Endothelial cell of umbilical vein (primary cell): ENCODE data around the gene GARIN5B. TPM values are rescaled to one million over a fixed set of nuclear protein-coding genes. Genes with fewer than 3 reads are reported as not detected.

ENCODE experiments used
- BruUV-seq: library from RNA; stranded (reverse); fragments of 400-500 nt; replicated peaks from 2 replicates; lab custom pipeline; 2021; lab: Mats Ljungman, UMichigan
- CTCF ChIA-PET: fragments of 300-600, 350-600 bp; sonication (Branson Sonifier 250); formaldehyde crosslinking; loops from one replicate; lab custom pipeline; 2021; ENCODE audit warnings: antibody characterized with exemption, inconsistent platforms; lab: Charles Lee
- POLR2A ChIA-PET: fragments of 300-600, 350-600 bp; sonication (Branson Sonifier 250); formaldehyde crosslinking; loops from one replicate; lab custom pipeline; 2021; ENCODE audit warnings: antibody characterized with exemption, inconsistent platforms; lab: Charles Lee
- DNase-seq: peaks from one replicate; pipeline ENCODE4 v3.0.0-alpha.2; 2011; ENCODE audit warnings: low read depth, low spot score
- FAIRE-seq: peaks from 2 replicates; lab custom pipeline; 2011; peaks lifted over from hg19 to GRCh38; lab: Jason Lieb, UNC
- H2AFZ ChIP-seq: 2 replicates; pipeline ENCODE4 v1.6.0; 2012; ENCODE audit warnings: low read depth, low read length, control low read depth, inconsistent platforms
- H3K27ac ChIP-seq: 2 replicates; pipeline ENCODE4 v1.5.1; 2011; ENCODE audit warnings: low read depth, mild to moderate bottlenecking, control low read depth, low read length, moderate library complexity; ENCODE audit not compliant: insufficient read depth
- H3K27me3 ChIP-seq, 2 experiments: 2 replicates each; pipeline versions ENCODE4 v1.6.0 to v1.6.1; 2011; ENCODE audit warnings: low read length in 2 of 2, mixed read lengths in 1 of 2; ENCODE audit not compliant: control insufficient read depth in 2 of 2, insufficient read depth in 2 of 2
- H3K36me3 ChIP-seq, 2 experiments: 2 replicates in 1 of 2; 3 replicates in 1 of 2; pipeline ENCODE4 v1.5.1; 2011; ENCODE audit warnings: low read length in 2 of 2, mild to moderate bottlenecking in 1 of 2, moderate library complexity in 1 of 2; ENCODE audit not compliant: control insufficient read depth in 2 of 2, insufficient read depth in 2 of 2; ENCODE audit errors: extremely low read depth in 1 of 2
- H3K4me1 ChIP-seq: 3 replicates; pipeline ENCODE4 v1.5.1; 2011; ENCODE audit warnings: mild to moderate bottlenecking, low read length; ENCODE audit not compliant: control insufficient read depth, insufficient read depth; ENCODE audit errors: extremely low read depth
- H3K4me2 ChIP-seq: 2 replicates; pipeline ENCODE4 v1.6.1; 2011; ENCODE audit warnings: low read length, control low read depth, mixed read lengths; ENCODE audit not compliant: insufficient read depth
- H3K4me3 ChIP-seq, 3 experiments: fragments of 200-600 bp in 1 of 3; sonication (generic), shearing (Covaris generic) in 1 of 3; replicated peaks in 1 of 3; 2 replicates each; pipeline ENCODE4 v1.5.1; 2011 to 2016; ENCODE audit warnings: control low read depth in 3 of 3, low read length in 3 of 3, mild to moderate bottlenecking in 2 of 3, inconsistent platforms in 1 of 3, low read depth in 1 of 3, moderate library complexity in 1 of 3; ENCODE audit not compliant: insufficient read depth in 1 of 3
- H3K79me2 ChIP-seq: 2 replicates; pipeline ENCODE4 v1.6.0; 2012; ENCODE audit warnings: low read length, inconsistent platforms; ENCODE audit not compliant: control insufficient read depth, insufficient read depth
- H3K9ac ChIP-seq: replicated peaks from 2 replicates; pipeline ENCODE3; 2011; ENCODE audit warnings: low read length, control low read depth; ENCODE audit not compliant: insufficient read depth; ENCODE audit errors: extremely low read depth
- H3K9me1 ChIP-seq: replicated peaks from 3 replicates; pipeline ENCODE4 v1.6.0; 2011; ENCODE audit warnings: mild to moderate bottlenecking, low read length; ENCODE audit not compliant: control insufficient read depth, insufficient read depth; ENCODE audit errors: extremely low read depth
- H3K9me3 ChIP-seq: replicated peaks from 2 replicates; pipeline ENCODE4 v1.5.1; 2012; ENCODE audit warnings: low read length, inconsistent platforms; ENCODE audit not compliant: control insufficient read depth, insufficient read depth
- H4K20me1 ChIP-seq: replicated peaks from 2 replicates; pipeline ENCODE3; 2011; ENCODE audit warnings: mild to moderate bottlenecking, low read length; ENCODE audit not compliant: control insufficient read depth, insufficient read depth; ENCODE audit errors: extremely low read depth
- CTCF ChIP-seq, 2 donors: IDR thresholded peaks; 1 replicate in 1 of 2; 2 replicates in 1 of 2; pipeline ENCODE4 v1.5.1; 2011; ENCODE audit warnings: low read length in 2 of 2, mild to moderate bottlenecking in 2 of 2, moderate library complexity in 2 of 2, control low read depth in 1 of 2, inconsistent platforms in 1 of 2, low read depth in 1 of 2; ENCODE audit not compliant: insufficient read depth in 1 of 2; ENCODE audit errors: extremely low read depth in 1 of 2
- EZH2 ChIP-seq: IDR thresholded peaks from 2 replicates; pipeline ENCODE4 v1.6.1; 2012; ENCODE audit warnings: borderline replicate concordance, low read depth, mild to moderate bottlenecking, moderate library complexity, low read length, inconsistent platforms; ENCODE audit not compliant: severe bottlenecking
- FOS ChIP-seq: IDR thresholded peaks from 2 replicates; pipeline ENCODE4 v1.6.1; 2011; ENCODE audit warnings: mild to moderate bottlenecking, low read length, moderate library complexity, borderline replicate concordance; ENCODE audit not compliant: insufficient read depth
- GATA2 ChIP-seq: IDR thresholded peaks from 2 replicates; pipeline ENCODE4 v1.7.0; 2011; ENCODE audit warnings: low read depth, mild to moderate bottlenecking, moderate library complexity, mixed read lengths, low read length; ENCODE audit not compliant: insufficient read length, insufficient read depth
- JUN ChIP-seq: IDR thresholded peaks from 2 replicates; pipeline ENCODE4 v1.6.1; 2011; ENCODE audit warnings: borderline replicate concordance, low read depth; ENCODE audit not compliant: insufficient read length, insufficient read depth
- MAX ChIP-seq: IDR thresholded peaks from 2 replicates; pipeline ENCODE4 v1.6.1; 2011; ENCODE audit not compliant: insufficient read depth, insufficient read length
- MYC ChIP-seq: IDR thresholded peaks from one replicate; pipeline ENCODE4 v1.6.1; 2011; ENCODE audit warnings: mild to moderate bottlenecking, low read depth, low read length
- POLR2A ChIP-seq: IDR thresholded peaks from 2 replicates; pipeline ENCODE4 v1.6.1; 2012; ENCODE audit warnings: low read depth, mild to moderate bottlenecking, control low read depth, low read length
- POLR2AphosphoS5 ChIP-seq: IDR thresholded peaks from 2 replicates; pipeline ENCODE4 v1.6.1; 2012; ENCODE audit warnings: low read depth, mild to moderate bottlenecking, control low read depth, low read length, moderate library complexity; ENCODE audit not compliant: insufficient read depth
- dilution Hi-C: fragments of 300-500 bp; cut with MboI; formaldehyde crosslinking; loops from one replicate; pipeline ENCODE4 v1.15.0; 2019; ENCODE audit warnings: low sequenced_read_pairs; ENCODE audit not compliant: extremely low pct_ligation_motif_present
- intact Hi-C: fragments of 100-400 bp; cut with micrococcal nuclease; formaldehyde crosslinking; loops from one replicate; pipeline ENCODE4 v1.10.0; 2022
- polyA plus RNA-seq, 4 experiments: library from polyadenylated mRNA; depleted of rRNA in 3 of 4; stranded (reverse) in 3 of 4; unstranded in 1 of 4; fragments of >200 nt; gene quantifications; 2 replicates each; pipeline versions ENCODE4 v1.2.1 to v1.2.3, GENCODE V29; 2011 to 2012; ENCODE audit warnings: missing spikeins in 1 of 4
- total RNA-seq: library from RNA; stranded (reverse); gene quantifications from 2 replicates; pipeline ENCODE4 v1.2.3, GENCODE V29; 2021

The GARIN5B gene
- total and polyA plus RNA-seq, 2 donors (not counting 3 experiments of a cell fraction or from before 2014, with no cell fraction given): not detected

GRCh38 chr19:55341595-55342531 lies 21.2 kb downstream of the GARIN5B start:
- TF ChIP-seq GATA2 (no peak), MAX (no peak), CTCF (IDR thresholded peaks at IDR 0.05; ENCODE audit: extremely low read depth in 1 of 2, insufficient read depth in 1 of 2, low read depth in 1 of 2, low read length in 2 of 2) (no peak), JUN (no peak), POLR2A (no peak), MYC (no peak), FOS (no peak), EZH2 (no peak), POLR2AphosphoS5 (no peak)
- Histone ChIP-seq H3K4me3 (no peak overlapping the region), H4K20me1 (no peaks in the 10 kb centered on the region), H3K9me3 (no peaks in the 10 kb centered on the region), H2AFZ (no peak overlapping the region), H3K27ac (no peak overlapping the region), H3K79me2 (no peaks in the 10 kb centered on the region), H3K9me1 (no peaks in the 10 kb centered on the region), H3K4me1 (peaks cover 10% of the 10 kb centered on the region), H3K27me3 (peaks cover 0 to under 1% of the 10 kb centered on the region in 2 experiments), H3K9ac (no peak overlapping the region), H3K36me3 (peaks cover 0 to 7% of the 10 kb centered on the region in 2 experiments), H3K4me2 (no peak overlapping the region)
- ChIA-PET CTCF (interaction anchor here (1.0 to 1.4 kb wide), 2 partner anchors 41 kb away, joined by 3 to 6 read pairs; no protein-coding TSS in a partner anchor), POLR2A (no interaction called here)
- FAIRE-seq (no peak), DNase-seq (no peak)
- BruUV-seq: no TSS peak
- dilution Hi-C loops (no loop called here), intact Hi-C loops (no loop called here)
